ENCODE measurements around the gene ZNF652.

Gene ZNF652

DNA sequence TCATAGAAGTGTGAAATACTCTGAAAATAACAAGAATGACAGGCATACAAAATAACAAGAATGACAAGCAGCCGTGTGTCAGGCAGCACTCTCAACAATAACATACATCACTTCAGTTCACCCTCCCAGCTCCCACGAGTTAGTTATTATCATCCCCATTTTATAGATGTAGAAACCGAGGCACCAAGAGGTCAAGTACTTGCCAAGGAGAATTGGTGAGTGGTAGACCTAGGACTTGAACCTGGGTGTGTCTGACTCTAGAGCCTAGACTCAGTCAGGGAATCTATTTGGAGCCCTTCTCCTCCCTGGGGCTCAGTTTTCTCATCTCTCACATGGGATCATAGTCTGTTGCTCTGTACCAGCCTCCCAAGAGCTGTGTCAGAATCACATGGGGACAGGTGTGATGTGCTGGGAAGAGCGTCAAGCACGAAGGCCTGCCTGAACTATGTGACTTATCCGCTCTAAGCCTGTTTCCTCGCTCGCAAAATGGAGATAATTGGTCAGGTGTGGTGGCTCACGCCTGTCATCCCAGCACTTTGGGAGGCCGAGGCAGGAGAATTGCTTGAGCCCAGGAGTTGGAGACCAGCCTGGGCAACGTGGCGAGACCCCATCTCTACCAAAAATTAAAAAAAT is 112.0 kb downstream of the ZNF652 start:
- Histone ChIP-seq H3K4me1 (ENCODE audit: insufficient read depth, low read length, severe bottlenecking) (no peaks in the 10 kb centered on the region), H3K36me3 (ENCODE audit: insufficient read depth, low read length) (no peaks in the 10 kb centered on the region), H3K4me3 (ENCODE audit: low read depth, low read length, poor library complexity, severe bottlenecking) (no peak overlapping the region), H3K79me2 (ENCODE audit: insufficient read depth, low read length) (no peaks in the 10 kb centered on the region), H4K20me1 (ENCODE audit: insufficient read depth, low read length) (no peaks in the 10 kb centered on the region), H3K9ac (ENCODE audit: low read length) (no peak overlapping the region), H3K9me2 (ENCODE audit: low read depth, low read length) (no peaks in the 10 kb centered on the region), H2AFZ (ENCODE audit: low read length) (no peak overlapping the region), H3K27ac (ENCODE audit: low read depth, low read length, poor library complexity, severe bottlenecking) (no peak overlapping the region), H3K4me2 (ENCODE audit: low read length) (no peak overlapping the region), H3F3A (ENCODE audit: insufficient read depth, low read length) (no peaks in the 10 kb centered on the region), H3K27me3 (ENCODE audit: insufficient read depth, low read length) (0 out of 2 replicates have a peak, but pooled peaks cover 4% of the 10 kb centered on the region), H3K9me3 (ENCODE audit: low read length) (no peaks in the 10 kb centered on the region)
- TF ChIP-seq, protein P1, sequence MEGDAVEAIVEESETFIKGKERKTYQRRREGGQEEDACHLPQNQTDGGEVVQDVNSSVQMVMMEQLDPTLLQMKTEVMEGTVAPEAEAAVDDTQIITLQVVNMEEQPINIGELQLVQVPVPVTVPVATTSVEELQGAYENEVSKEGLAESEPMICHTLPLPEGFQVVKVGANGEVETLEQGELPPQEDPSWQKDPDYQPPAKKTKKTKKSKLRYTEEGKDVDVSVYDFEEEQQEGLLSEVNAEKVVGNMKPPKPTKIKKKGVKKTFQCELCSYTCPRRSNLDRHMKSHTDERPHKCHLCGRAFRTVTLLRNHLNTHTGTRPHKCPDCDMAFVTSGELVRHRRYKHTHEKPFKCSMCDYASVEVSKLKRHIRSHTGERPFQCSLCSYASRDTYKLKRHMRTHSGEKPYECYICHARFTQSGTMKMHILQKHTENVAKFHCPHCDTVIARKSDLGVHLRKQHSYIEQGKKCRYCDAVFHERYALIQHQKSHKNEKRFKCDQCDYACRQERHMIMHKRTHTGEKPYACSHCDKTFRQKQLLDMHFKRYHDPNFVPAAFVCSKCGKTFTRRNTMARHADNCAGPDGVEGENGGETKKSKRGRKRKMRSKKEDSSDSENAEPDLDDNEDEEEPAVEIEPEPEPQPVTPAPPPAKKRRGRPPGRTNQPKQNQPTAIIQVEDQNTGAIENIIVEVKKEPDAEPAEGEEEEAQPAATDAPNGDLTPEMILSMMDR (IDR thresholded peaks at IDR 0.05; ENCODE audit: low read length): no peak
- TF ChIP-seq EZH2 (IDR thresholded peaks at IDR 0.05; ENCODE audit: borderline replicate concordance, low read length): no peak

DNA sequence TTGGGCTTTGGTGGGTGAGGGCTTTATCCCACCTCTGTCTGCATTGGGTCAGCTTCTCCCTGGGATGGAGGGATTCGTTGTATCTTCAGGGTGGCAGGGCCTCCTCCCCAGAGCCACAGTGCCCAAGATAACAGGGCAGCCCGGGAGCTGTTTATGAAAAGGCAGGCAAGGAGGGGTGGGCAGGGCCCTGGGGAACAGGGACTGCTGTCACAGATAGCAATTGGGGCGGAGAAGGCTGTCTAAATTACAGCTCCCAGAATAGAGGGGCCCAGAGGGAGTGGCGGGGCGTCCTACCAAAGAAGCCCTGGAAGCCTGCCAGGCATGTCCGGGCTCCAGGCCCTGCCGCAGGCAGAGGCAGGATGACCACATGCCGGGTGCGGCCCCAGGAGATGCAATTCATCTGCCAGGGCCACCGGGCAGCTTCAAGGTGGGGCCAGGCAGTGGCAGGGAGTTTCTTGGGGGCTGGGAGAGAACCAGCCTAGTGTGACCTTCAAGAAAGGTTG is 112.7 kb downstream of the ZNF652 start:
- Histone ChIP-seq H3K27me3 (ENCODE audit: insufficient read depth, low read length) (0 out of 2 replicates have a peak, but pooled peaks cover 4% of the 10 kb centered on the region), H3K27ac (ENCODE audit: low read depth, low read length, poor library complexity, severe bottlenecking) (no peak overlapping the region), H3K9me2 (ENCODE audit: low read depth, low read length) (no peaks in the 10 kb centered on the region), H3K9me3 (ENCODE audit: low read length) (no peaks in the 10 kb centered on the region), H3K79me2 (ENCODE audit: insufficient read depth, low read length) (no peaks in the 10 kb centered on the region), H3K4me2 (ENCODE audit: low read length) (no peak overlapping the region), H3K4me3 (ENCODE audit: low read depth, low read length, poor library complexity, severe bottlenecking) (no peak overlapping the region), H3K36me3 (ENCODE audit: insufficient read depth, low read length) (no peaks in the 10 kb centered on the region), H4K20me1 (ENCODE audit: insufficient read depth, low read length) (no peaks in the 10 kb centered on the region), H2AFZ (ENCODE audit: low read length) (no peak overlapping the region), H3K9ac (ENCODE audit: low read length) (no peak overlapping the region), H3K4me1 (ENCODE audit: insufficient read depth, low read length, severe bottlenecking) (no peaks in the 10 kb centered on the region), H3F3A (ENCODE audit: insufficient read depth, low read length) (no peaks in the 10 kb centered on the region)
- no peak for TF ChIP-seq EZH2 (IDR thresholded peaks at IDR 0.05; ENCODE audit: borderline replicate concordance, low read length)
- TF ChIP-seq, protein P1 (IDR thresholded peaks at IDR 0.05; ENCODE audit: low read length): no peak

DNA sequence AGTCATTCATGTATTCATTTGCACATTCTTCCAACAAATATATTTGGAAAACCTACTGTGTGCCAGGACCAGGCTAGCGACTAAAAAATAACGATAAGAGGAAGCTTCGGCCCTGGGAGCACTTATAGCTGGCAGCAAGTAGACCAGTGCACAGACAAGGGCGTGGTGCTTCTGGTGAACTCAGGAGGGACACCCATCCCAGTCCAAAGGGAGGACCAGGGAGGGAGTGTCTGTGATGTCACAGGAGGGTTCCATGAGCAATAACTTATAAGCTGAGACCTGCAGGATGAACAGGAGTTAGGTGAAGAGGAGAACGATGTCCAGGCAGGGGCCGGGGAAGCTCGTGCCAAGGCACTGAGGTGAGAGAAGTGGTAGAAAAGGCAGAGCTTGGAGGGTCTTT is 114.1 kb downstream of the ZNF652 start:
- Histone ChIP-seq H3K9me2 (ENCODE audit: low read depth, low read length) (no peaks in the 10 kb centered on the region), H3K9ac (ENCODE audit: low read length) (no peak overlapping the region), H4K20me1 (ENCODE audit: insufficient read depth, low read length) (no peaks in the 10 kb centered on the region), H3K27ac (ENCODE audit: low read depth, low read length, poor library complexity, severe bottlenecking) (no peak overlapping the region), H3K27me3 (ENCODE audit: insufficient read depth, low read length) (0 out of 2 replicates have a peak, but pooled peaks cover 4% of the 10 kb centered on the region), H3K9me3 (ENCODE audit: low read length) (no peaks in the 10 kb centered on the region), H3K79me2 (ENCODE audit: insufficient read depth, low read length) (no peaks in the 10 kb centered on the region), H3K36me3 (ENCODE audit: insufficient read depth, low read length) (no peaks in the 10 kb centered on the region), H3K4me2 (ENCODE audit: low read length) (no peak overlapping the region), H3F3A (ENCODE audit: insufficient read depth, low read length) (no peaks in the 10 kb centered on the region), H2AFZ (ENCODE audit: low read length) (no peak overlapping the region), H3K4me1 (ENCODE audit: insufficient read depth, low read length, severe bottlenecking) (no peaks in the 10 kb centered on the region), H3K4me3 (ENCODE audit: low read depth, low read length, poor library complexity, severe bottlenecking) (no peak overlapping the region)
- no peak for TF ChIP-seq EZH2 (IDR thresholded peaks at IDR 0.05; ENCODE audit: borderline replicate concordance, low read length)
- TF ChIP-seq, protein P1 (IDR thresholded peaks at IDR 0.05; ENCODE audit: low read length): no peak

Measured in OCI-LY1 (cell line).